Stimulated activated CD8-positive, alpha-beta memory T cell treated with anti-CD3 and anti-CD28 coated beads, Interleukin-7, amount 100 ng/mL, for 48 hours (primary cell): Measurements from ENCODE around the gene KHK.

Source experiments
- DNase-seq, 2 donors: peaks; one replicate each; pipeline ENCODE4 v3.0.0-alpha.2; 2020; ENCODE audit warnings: low read depth in 1 of 2; ENCODE audit errors: extremely low read depth in 1 of 2

Gene KHK

GRCh38 chr2:27149570-27150405 lies 63.2 kb downstream of the KHK start:
- no peak for DNase-seq
